Embryonic facial prominence (tissue), 1 donor: Measurements from ENCODE around the gene ZCCHC10.
"Not testable (repeated sequence)": the region's sequence is repeated elsewhere in the genome, so short reads cannot be mapped to it uniquely, and the experiment has no call there.

Source experiments
- DNase-seq: peaks from one replicate; pipeline ENCODE4 v3.0.0-alpha.2; 2016; ENCODE audit errors: extremely low spot score

Gene ZCCHC10

DNA sequence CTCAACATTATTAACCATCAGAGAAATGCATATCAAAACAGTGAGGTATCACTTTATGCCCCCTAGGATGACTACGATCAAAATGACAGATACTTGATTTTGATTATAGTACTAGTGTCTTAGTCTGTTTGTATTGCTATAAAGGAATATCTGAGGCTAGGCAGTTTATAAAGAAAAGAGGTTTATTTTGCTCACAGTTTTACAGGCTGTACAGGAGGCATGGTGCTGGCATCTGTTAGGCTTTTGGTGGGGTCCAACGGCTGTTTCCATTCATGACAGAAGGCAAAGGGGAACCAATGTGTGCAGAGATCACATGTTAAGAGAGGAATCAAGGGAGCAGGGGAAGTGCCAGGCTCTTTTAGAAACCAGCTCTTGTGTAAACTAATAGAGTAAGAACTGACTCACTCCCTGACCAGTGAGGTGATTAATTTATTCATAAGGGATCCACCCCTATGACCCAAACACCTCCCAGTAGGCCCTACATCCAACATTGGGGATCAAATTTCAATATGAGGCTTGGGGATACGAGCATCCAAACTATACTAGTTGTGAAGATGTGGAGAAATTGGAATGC, 46.9 kb downstream of the ZCCHC10 start:
- no peak for DNase-seq

DNA sequence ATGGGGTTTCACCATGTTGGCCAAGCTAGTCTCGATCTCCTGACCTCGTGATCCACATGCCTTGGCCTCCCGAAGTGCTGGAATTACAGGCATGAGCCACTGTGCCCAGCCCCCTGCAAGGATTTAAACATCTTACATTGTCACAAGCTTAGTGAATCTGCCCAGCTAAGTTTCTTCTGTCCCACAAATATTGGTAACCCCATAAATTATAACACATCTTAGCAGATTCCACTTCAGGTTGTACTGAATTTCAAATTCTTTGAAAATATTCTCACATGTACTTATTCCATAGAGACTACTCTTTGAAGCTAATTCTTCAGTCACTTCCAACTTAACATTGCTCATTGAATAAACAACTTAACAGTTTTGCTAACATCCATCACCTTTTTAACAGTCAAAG, 49.5 kb downstream of the ZCCHC10 start:
- DNase-seq: no peak

DNA sequence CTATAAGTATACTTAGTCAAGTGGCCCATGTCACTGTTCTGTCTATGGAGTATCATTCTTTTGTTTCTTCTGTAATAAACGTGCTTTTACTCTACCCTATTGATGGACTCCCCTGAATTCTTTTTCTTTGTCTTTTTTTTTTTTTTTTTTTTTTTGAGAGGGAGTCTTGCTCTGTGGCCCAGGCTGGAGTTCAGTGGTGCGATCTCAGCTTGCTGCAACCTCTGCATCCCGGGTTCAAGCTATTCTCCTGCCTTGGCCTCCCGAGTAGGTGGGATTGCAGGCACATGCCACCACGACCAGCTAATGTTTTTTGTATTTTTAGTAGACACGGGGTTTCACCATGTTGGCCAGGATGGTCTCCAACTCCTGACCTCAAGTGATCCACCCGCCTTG, 53.9 kb downstream of the ZCCHC10 start:
- DNase-seq: not testable (repeated sequence)

DNA sequence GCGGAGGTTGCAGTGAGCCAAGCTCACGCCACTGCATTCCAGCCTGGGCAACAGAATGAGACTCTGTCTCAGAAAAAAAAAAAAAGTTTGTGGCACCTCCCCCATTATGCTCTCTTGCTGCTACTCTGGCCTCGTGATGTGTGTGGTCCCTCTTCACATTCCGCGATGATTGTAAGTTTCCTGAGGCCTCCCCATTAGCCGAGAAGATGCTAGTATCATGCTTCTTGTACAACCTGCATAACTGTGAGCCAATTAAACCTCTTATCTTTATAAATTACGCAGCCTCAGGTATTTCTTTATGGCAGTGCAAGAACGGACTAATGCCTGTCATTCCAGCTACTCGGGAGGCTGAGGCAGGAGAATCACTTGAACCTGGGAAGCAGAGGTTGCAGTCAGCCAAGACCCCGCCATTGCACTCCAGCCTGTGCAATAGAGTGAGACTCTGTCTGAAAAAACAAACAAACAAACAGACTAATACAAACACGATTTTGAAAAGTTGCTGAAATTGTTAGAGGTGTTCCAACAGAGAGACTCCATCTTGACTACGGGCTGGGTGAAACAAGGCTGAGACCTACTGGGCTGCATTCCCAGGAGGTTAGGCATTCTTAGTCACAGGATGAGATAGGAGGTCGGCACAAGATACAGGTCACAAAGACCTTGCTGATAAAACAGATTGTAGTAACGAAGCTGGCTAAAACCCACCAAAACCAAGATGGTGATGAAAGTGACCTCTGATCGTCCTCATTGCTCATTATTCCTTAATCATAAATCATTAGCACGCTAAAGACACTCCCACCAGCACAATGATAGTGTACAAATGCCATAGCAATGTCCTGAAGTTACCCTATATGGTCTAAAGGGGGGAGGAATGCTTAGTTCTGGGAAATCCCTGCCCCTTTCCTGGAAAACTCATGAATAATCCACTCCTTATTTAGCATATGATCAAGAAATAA, 54.6 kb downstream of the ZCCHC10 start:
- no peak for DNase-seq

GRCh38 chr5:132965120-132965519, 61.2 kb downstream of the ZCCHC10 start:
- DNase-seq: no peak

DNA sequence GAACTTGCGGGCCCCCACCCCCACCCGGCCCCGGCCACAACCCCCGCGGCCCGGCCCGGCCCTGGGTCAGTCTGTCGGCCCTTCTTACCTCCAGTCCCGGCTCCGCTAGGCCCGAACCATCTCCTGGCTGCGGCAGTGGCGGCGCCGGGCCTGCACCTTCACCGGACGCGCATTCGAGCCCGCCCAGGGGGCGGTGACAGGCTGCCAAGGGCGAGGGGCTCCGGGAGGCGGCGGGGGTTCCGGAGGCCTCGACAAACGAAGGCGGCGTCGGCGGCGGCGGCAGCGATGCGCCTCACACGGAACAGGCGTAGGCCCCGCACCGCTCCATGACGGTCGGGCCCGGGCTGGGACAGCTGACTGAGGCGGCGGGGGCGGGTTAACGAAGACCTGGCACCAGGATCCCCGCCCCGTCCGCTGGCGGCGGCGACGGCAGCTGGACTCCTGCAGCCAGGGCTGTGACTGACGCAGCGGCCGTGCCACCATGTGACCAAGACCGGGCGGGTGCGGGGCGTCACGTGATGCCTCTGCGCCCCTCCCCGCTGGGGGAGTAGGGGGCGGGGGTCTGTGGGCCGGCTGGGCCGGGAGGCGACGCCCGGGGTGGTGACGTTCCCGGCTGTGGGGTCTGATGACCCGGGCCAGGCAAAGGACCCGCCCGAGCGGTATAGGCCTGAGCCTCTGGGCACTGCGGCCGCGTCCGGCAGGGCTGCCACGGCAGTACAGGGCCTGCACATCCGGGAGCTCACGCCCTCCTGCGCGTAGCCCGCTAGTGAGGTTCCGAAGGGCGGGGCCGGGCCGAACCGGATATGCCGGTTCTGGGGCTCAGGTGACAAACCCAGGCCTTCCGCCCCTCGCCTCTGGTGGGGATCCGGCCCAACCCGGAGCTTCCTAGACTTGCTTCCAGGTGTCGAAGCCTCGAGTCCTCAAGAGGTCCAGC, 62.9 kb downstream of the ZCCHC10 start, which contains the start of gene AFF4:
Gene AFF4 (minus strand): TSS at position 464 of the 934 bp plus-strand sequence. CDS start 26,445 bp downstream, outside the sequence.
- DNase-seq: peak; percentile 91

DNA sequence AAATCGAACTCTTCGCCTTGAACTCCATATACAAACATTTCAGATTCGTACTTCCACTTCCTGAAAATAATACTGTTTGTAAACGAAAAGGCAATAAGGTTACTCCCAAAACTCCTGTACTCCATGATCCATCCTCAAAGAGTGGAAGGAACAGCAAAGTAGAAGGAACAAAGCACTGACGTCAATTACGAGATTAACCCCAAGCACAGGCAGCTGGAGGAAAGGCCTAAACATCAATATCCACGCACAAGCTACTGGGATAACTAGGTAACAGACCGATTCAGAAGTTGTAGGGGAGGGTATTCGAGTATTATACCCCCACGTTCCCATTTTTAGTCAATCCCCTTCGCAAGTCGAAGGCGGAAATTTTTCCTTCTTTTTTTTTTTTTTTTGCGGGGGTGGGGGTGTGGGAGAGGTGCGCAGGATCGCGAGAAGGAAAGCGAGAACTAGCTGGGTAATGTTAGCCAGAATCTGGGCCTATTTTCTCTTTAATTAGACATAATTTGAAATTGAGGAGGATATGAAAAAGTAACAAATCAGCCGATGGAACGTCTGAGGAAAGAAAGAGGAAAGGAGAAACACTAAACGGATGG, 63.8 kb downstream of the ZCCHC10 start:
- DNase-seq: peak; percentile 76

DNA sequence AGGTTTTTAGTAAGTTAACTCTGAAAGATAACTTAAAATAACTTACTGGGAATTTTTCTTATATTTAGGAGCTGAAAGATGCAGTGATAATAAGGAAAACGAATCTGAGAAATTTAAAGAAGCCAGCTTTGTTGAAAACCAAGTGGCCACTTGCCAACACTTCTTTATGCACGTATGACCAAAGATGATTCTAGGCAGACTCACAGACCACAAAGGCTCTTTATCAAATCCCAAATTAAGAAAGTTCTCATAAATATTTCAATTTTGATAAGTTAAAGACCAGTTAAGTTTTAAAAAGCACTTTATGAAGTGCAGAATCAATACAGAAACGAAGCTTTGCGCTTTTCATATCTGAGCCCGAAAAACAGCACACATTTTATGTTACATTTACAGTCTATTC, 64.5 kb downstream of the ZCCHC10 start:
- DNase-seq: no peak

GRCh38 chr5:132961123-132961815, 65.1 kb downstream of the ZCCHC10 start:
- DNase-seq: not testable (repeated sequence)

DNA sequence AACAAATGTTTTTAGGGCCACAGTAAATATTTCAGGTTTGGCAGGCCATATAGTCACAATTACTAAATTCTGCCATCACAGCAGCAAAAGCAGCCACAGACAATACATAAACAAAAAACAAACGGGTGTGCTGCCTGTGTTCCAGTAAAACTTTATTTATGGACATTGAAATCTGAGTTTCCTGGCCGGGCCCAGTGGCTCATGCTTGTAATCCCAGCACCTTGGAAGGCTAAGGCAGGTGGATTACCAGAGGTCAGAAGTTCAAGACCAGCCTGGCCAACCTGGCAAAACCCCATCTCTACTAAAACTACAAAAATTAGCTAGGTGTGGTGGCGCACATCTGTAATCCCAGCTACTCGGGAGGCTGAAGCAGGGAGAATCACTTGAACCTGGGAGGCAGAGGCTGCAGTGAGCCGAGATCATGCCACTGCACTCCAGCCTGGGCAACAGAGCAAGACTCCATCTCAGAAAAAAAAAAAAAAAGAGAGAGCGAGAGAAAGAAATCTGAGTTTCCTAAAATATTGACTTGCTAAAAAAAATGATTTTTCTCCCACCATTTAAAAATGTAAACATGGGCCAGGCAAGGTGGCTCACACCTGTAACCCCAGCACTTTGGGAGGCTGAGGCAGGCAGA, 70.1 kb downstream of the ZCCHC10 start:
- DNase-seq: not testable (repeated sequence)

- DNase-seq: no peak
Measured at GRCh38 chr5:132953710-132954109, 72.6 kb downstream of the ZCCHC10 start.

GRCh38 chr5:132952829-132953228, 73.5 kb downstream of the ZCCHC10 start:
- DNase-seq: no peak

- DNase-seq: no peak
Measured at GRCh38 chr5:132951897-132952296, 74.5 kb downstream of the ZCCHC10 start.

DNA sequence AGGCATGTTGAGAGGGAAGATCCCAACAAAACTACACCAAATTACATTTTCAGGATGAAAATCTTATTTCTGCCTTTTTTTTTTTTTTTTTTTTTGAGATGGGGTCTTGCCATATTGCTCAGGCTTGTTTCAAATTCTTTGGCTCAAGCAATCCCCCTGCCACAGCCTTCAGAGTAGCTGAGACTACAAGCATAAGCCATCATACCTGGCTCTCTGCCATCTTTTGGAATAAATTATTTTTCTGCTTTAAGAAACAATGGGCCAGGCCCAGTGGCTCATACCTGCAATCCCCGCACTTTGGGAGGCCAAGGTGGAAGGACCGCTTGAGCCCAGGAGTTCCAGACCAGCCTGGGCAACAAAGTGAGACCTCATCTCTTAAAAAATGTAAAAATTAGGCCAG, 77.2 kb downstream of the ZCCHC10 start:
- DNase-seq: no peak

- no peak for DNase-seq
Measured at GRCh38 chr5:132947671-132948070, 78.7 kb downstream of the ZCCHC10 start.
